Cardiac fibroblast (primary cell): ENCODE measurements around the gene PRR5.
A peak's percentile ranks its signal among the peaks of the same experiment; 100 is the strongest.

Source experiments
- DNase-seq, 2 donors: peaks; one replicate each; pipeline versions ENCODE4 v3.0.0 to v3.0.0-alpha.2; 2010; ENCODE audit warnings: low read depth in 2 of 2
- H3K4me3 ChIP-seq, 2 donors: replicated peaks in 1 of 2; 1 replicate in 1 of 2; 2 replicates in 1 of 2; pipeline ENCODE4 v1.5.1; 2011; ENCODE audit warnings: low read depth in 2 of 2, low read length in 2 of 2, mild to moderate bottlenecking in 2 of 2, moderate library complexity in 1 of 2
- TF ChIP-seq, protein P1 (sequence below): IDR thresholded peaks from one replicate; pipeline ENCODE4 v1.5.1; 2011; ENCODE audit warnings: low read depth, mild to moderate bottlenecking, low read length, inconsistent platforms

PRR5 gene

DNA sequence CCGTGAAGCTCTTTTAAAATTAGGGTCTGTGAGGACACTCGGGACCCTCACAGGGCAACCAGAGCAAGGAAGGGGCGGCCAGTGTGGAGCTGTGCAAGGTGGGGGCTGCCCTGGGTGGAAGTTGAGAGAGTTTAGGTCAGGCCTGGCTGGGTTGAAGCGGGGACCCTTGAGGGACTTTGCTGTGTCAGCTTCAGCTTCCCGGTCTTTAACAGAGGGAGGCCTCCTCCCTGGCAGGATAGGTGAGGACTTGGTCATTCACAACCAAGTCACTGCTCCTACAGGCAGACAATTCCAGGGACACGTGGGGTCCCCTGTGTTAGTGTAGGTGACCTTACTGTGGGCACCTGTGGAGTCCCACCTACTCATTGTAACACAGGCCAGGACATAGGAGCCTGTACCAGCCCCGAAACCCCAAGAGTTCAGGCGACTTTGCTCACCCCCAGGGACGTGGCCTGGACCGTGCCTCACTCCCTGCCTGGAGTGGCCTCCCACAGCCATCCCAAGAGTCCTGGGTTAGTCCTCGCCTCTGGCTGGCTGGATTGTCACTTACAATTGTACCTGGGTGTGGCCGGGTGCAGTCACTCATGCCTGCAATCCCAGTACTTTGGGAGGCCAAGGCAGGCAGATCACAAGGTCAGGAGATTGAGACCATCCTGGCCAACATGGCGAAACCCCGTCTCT is 31.6 kb downstream of the PRR5 start:
- no peak for DNase-seq
- no peak overlapping the region for H3K4me3 ChIP-seq
- TF ChIP-seq, protein P1, sequence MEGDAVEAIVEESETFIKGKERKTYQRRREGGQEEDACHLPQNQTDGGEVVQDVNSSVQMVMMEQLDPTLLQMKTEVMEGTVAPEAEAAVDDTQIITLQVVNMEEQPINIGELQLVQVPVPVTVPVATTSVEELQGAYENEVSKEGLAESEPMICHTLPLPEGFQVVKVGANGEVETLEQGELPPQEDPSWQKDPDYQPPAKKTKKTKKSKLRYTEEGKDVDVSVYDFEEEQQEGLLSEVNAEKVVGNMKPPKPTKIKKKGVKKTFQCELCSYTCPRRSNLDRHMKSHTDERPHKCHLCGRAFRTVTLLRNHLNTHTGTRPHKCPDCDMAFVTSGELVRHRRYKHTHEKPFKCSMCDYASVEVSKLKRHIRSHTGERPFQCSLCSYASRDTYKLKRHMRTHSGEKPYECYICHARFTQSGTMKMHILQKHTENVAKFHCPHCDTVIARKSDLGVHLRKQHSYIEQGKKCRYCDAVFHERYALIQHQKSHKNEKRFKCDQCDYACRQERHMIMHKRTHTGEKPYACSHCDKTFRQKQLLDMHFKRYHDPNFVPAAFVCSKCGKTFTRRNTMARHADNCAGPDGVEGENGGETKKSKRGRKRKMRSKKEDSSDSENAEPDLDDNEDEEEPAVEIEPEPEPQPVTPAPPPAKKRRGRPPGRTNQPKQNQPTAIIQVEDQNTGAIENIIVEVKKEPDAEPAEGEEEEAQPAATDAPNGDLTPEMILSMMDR = no peak

DNA sequence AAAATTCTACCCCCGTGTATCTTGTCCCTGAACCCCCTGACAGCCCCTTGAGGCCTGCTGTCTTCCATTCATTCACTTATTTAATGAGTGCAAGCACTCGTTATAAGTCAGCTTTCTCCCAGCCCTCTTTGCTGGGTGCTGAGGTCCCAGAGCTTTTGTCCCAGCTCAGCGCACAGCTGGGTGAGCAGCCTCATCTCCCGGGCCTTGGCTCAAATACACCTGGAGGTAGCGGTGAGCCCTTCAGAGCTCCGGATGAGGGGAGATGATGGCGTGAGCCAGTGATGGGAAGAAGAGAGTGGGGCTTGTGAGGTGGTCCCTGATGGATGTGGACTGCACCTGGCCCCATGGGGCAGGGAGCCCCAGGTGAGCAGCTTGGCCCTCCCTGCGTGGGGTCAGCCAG is 32.3 kb downstream of the PRR5 start:
- no peak overlapping the region for H3K4me3 ChIP-seq
- no peak for DNase-seq
- TF ChIP-seq, protein P1 = no peak

DNA sequence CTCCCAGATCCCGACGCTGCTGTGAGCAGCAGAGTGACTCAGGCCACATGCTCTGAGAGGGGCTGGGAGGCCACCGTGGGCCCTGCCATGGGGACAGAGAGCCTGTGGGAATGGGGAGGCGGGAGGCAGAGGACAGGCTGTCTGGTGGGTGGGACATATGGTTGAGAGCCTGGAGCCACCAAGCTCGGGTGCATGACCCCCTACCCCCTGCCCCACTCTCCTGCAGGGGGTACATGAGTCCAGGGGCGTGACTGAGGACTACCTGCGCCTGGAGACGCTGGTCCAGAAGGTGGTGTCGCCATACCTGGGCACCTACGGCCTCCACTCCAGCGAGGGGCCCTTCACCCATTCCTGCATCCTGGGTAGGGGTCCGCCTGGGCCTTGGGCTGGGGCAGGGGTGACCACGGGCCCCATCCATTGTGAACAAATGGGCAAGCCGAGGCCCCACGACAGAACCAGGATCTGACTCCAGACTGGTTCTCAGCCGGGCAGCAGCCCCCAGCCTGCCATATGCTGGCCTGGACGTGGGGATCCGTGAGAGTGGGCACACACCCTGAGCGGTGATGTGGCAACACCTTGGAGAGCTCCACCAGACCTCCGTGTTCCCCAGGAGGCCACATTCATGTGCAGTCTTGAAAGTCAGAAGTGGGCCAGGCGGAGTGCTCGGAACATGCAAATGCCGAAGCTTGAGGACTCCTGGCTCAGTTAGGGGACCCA is 33.0 kb downstream of the PRR5 start:
- DNase-seq = no peak
- TF ChIP-seq, protein P1 = no peak
- H3K4me3 ChIP-seq = no peak overlapping the region

DNA sequence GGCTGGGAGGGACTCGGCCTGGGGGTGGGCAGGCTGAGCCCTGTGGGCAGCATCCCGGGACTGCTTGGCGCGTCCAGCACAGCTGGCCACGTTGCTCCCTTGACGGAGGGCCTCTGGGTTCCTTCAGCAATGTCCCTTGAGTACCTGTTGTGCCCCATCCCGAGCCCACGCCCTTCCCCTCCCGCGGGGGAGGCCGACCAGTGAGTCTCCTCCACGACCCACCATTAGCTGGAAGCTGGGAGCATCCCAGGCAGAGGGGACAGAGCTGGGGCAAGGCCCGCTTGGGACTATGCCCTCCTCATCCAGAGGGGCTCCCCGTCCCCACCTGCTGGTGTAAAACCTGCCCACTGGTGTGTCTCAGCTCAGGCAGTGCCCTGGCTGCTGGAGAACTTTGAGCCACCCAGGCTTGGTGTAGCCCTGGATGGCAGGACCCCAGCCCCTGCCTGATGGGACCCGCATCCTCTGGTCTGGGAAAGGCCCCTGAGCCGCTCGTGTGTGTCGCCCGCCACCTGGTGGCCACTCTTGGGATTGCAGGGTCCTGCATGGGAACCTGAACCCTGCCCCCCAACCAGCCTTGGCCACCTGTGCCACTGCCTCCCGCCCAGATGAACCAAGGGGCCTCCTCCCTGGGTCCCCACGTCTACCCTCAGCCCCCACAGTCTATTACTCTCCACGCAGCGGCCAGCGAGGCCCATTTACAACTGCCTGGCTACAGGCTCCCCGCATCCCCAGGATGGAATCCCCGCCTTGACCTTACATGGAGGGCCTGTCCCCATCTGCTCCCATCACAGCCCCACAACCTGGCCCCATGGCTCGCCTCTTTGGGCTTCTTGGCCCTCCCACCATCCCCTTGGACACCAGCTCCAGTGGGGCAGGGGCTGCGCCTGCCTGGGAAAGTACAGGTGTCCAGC is 33.8 kb downstream of the PRR5 start:
- no peak overlapping the region for H3K4me3 ChIP-seq
- DNase-seq = peak; percentile 56 to 63
- TF ChIP-seq, protein P1 = peak; percentile 97

DNA sequence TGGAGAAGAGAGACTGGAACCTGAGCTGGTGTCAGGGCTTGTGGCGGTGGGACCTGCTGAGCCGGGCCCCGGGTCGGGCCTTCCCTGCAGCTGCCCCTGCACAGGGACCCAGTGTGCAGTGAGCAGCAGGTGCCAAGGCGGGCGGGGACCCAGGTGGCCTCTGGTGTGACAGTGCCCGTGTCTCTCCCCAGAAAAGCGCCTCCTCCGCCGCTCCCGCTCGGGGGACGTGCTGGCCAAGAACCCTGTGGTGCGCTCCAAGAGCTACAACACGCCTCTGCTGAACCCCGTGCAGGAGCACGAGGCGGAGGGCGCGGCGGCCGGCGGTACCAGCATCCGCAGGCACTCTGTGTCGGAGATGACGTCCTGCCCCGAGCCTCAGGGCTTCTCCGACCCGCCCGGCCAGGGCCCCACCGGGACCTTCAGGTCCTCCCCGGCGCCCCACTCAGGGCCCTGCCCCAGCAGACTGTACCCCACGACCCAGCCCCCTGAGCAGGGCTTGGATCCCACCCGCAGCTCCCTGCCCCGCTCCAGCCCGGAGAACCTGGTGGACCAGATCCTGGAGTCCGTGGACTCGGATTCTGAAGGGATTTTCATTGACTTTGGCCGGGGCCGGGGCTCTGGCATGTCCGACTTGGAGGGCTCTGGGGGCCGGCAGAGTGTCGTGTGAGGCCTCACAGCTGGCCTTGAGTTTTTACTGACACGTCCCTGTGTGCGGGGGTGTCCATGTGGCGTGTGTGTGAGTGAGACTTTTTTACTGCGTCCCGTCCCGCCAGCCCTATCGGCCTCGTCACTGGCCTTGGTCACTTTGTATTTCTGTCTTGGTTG is 34.8 kb downstream of the PRR5 start:
- TF ChIP-seq, protein P1 = no peak
- DNase-seq = no peak
- no peak overlapping the region for H3K4me3 ChIP-seq
